ENCODE measurements around the gene UBA7.

DNA sequence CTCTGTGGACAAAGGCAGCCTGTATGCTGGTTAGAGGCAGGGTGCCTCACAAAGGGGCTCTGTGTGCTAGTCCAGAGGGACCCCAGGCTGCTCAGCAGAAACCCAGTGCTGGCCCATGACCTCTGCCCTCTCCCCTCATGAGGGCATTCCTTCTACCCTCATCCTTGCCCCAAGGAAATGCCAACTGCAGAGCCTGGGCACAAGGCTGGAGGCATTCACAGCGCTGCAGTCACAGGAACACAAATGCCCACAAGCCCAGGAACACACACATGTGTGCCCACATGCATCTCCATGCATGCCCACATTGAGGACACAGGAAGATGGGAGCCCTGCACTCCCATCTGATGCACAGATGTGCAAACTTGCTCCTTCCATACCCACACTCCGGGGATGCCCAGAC, 6.9 kb downstream of the UBA7 start:
- TF ChIP-seq ETV6 (CRISPR knock-in tag; IDR thresholded peaks at IDR 0.05) = no peak
- TF ChIP-seq, protein P1, sequence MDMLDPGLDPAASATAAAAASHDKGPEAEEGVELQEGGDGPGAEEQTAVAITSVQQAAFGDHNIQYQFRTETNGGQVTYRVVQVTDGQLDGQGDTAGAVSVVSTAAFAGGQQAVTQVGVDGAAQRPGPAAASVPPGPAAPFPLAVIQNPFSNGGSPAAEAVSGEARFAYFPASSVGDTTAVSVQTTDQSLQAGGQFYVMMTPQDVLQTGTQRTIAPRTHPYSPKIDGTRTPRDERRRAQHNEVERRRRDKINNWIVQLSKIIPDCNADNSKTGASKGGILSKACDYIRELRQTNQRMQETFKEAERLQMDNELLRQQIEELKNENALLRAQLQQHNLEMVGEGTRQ (CRISPR knock-in tag; IDR thresholded peaks at IDR 0.05) = no peak
- TF ChIP-seq, protein P2, sequence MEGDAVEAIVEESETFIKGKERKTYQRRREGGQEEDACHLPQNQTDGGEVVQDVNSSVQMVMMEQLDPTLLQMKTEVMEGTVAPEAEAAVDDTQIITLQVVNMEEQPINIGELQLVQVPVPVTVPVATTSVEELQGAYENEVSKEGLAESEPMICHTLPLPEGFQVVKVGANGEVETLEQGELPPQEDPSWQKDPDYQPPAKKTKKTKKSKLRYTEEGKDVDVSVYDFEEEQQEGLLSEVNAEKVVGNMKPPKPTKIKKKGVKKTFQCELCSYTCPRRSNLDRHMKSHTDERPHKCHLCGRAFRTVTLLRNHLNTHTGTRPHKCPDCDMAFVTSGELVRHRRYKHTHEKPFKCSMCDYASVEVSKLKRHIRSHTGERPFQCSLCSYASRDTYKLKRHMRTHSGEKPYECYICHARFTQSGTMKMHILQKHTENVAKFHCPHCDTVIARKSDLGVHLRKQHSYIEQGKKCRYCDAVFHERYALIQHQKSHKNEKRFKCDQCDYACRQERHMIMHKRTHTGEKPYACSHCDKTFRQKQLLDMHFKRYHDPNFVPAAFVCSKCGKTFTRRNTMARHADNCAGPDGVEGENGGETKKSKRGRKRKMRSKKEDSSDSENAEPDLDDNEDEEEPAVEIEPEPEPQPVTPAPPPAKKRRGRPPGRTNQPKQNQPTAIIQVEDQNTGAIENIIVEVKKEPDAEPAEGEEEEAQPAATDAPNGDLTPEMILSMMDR (IDR thresholded peaks at IDR 0.05) = no peak
- TF ChIP-seq NR2C2 (CRISPR knock-in tag; IDR thresholded peaks at IDR 0.05) = no peak
- TF ChIP-seq, protein P3, sequence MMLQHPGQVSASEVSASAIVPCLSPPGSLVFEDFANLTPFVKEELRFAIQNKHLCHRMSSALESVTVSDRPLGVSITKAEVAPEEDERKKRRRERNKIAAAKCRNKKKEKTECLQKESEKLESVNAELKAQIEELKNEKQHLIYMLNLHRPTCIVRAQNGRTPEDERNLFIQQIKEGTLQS (CRISPR knock-in tag; conservative IDR thresholded peaks at IDR 0.05) = no peak
- TF ChIP-seq, protein P4, sequence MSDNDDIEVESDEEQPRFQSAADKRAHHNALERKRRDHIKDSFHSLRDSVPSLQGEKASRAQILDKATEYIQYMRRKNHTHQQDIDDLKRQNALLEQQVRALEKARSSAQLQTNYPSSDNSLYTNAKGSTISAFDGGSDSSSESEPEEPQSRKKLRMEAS (CRISPR knock-in tag; IDR thresholded peaks at IDR 0.05) = no peak
- TF ChIP-seq TP53 (CRISPR knock-in tag; IDR thresholded peaks at IDR 0.05) = no peak
- TF ChIP-seq, protein P5, sequence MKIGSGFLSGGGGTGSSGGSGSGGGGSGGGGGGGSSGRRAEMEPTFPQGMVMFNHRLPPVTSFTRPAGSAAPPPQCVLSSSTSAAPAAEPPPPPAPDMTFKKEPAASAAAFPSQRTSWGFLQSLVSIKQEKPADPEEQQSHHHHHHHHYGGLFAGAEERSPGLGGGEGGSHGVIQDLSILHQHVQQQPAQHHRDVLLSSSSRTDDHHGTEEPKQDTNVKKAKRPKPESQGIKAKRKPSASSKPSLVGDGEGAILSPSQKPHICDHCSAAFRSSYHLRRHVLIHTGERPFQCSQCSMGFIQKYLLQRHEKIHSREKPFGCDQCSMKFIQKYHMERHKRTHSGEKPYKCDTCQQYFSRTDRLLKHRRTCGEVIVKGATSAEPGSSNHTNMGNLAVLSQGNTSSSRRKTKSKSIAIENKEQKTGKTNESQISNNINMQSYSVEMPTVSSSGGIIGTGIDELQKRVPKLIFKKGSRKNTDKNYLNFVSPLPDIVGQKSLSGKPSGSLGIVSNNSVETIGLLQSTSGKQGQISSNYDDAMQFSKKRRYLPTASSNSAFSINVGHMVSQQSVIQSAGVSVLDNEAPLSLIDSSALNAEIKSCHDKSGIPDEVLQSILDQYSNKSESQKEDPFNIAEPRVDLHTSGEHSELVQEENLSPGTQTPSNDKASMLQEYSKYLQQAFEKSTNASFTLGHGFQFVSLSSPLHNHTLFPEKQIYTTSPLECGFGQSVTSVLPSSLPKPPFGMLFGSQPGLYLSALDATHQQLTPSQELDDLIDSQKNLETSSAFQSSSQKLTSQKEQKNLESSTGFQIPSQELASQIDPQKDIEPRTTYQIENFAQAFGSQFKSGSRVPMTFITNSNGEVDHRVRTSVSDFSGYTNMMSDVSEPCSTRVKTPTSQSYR (CRISPR knock-in tag; IDR thresholded peaks at IDR 0.05) = no peak
- no peak for TF ChIP-seq SP1 (CRISPR knock-in tag; conservative IDR thresholded peaks at IDR 0.05)
- no peak for TF ChIP-seq CBFB (CRISPR knock-in tag; IDR thresholded peaks at IDR 0.05; ENCODE audit: low read depth)
- TF ChIP-seq NFE2L1 (CRISPR knock-in tag; IDR thresholded peaks at IDR 0.05) = no peak
